HEK293 (cell line): Measurements from ENCODE around the gene ZMYM2.

Experiments
- CTCF ChIA-PET: fragments of 350-600 bp; formaldehyde crosslinking; extraction: SDS; loops from one replicate; lab custom pipeline; 2021; ENCODE audit warnings: antibody characterized with exemption; lab: Yijun Ruan, JAX
- POLR2A ChIA-PET: fragments of 300-600 bp; formaldehyde crosslinking; extraction: SDS; loops from one replicate; lab custom pipeline; 2020; ENCODE audit warnings: antibody characterized with exemption, inconsistent platforms; lab: Yijun Ruan, JAX
- H3K27ac ChIP-seq: fragments of 200-500 bp; sonication (Bioruptor generic); 2 replicates; pipeline ENCODE4 v1.5.1; 2014; ENCODE audit warnings: low read depth, low read length, control low read depth, inconsistent platforms; ENCODE audit errors: extremely low read depth
- H3K36me3 ChIP-seq, 2 experiments: fragments of 200-500 bp in 1 of 2; sonication (Bioruptor generic) in 1 of 2; 1 replicate in 1 of 2; 2 replicates in 1 of 2; pipeline ENCODE4 v1.5.1; 2014 to 2017; ENCODE audit warnings: inconsistent platforms in 2 of 2, low read length in 2 of 2; ENCODE audit not compliant: control insufficient read depth in 2 of 2, insufficient read depth in 1 of 2
- H3K4me1 ChIP-seq: fragments of 200-500 bp; sonication (Bioruptor generic); 2 replicates; pipeline ENCODE4 v1.5.1; 2014; ENCODE audit warnings: mild to moderate bottlenecking, low read length, inconsistent platforms; ENCODE audit not compliant: control insufficient read depth, insufficient read depth
- H3K4me3 ChIP-seq: 2 replicates; pipeline ENCODE4 v1.5.1; 2011; ENCODE audit warnings: low read depth, mild to moderate bottlenecking, control low read depth, low read length, moderate library complexity
- H3K9me3 ChIP-seq: fragments of 200-500 bp; sonication (Bioruptor generic); 2 replicates; pipeline ENCODE4 v1.5.1; 2014; ENCODE audit warnings: low read depth, low read length, inconsistent platforms; ENCODE audit not compliant: control insufficient read depth, insufficient read depth
- BCL11B ChIP-seq: fragments of 450-650 bp; formaldehyde crosslinking; IDR thresholded peaks from 2 replicates; pipeline ENCODE4 v1.5.1; 2016; ENCODE audit warnings: low read depth, missing biosample characterization, missing genetic modification characterization
- GFI1B ChIP-seq: fragments of 450-650 bp; formaldehyde crosslinking; IDR thresholded peaks from 2 replicates; pipeline ENCODE4 v1.5.1; 2016; ENCODE audit warnings: missing biosample characterization, missing genetic modification characterization
- KLF9 ChIP-seq: fragments of 450-650 bp; formaldehyde crosslinking; IDR thresholded peaks from 2 replicates; pipeline ENCODE4 v1.5.1; 2016; ENCODE audit warnings: missing biosample characterization, missing genetic modification characterization, low read depth
- SETDB1 ChIP-seq: IDR thresholded peaks from one replicate; pipeline ENCODE4 v1.6.1; 2017; ENCODE audit warnings: mild to moderate bottlenecking, low read length, moderate library complexity, mixed read lengths; ENCODE audit not compliant: insufficient read length
- ZBTB48 ChIP-seq: fragments of 450-650 bp; formaldehyde crosslinking; IDR thresholded peaks from 2 replicates; pipeline ENCODE4 v1.5.1; 2016; ENCODE audit warnings: missing biosample characterization, missing genetic modification characterization
- ZFP69B ChIP-seq: fragments of 450-650 bp; formaldehyde crosslinking; IDR thresholded peaks from 2 replicates; pipeline ENCODE4 v1.5.1; 2016; ENCODE audit warnings: missing biosample characterization, missing genetic modification characterization
- ZNF266 ChIP-seq: fragments of 450-650 bp; formaldehyde crosslinking; IDR thresholded peaks from 2 replicates; pipeline ENCODE4 v1.5.1; 2016; ENCODE audit warnings: missing biosample characterization, missing genetic modification characterization, low read depth
- ZNF488 ChIP-seq: fragments of 450-650 bp; formaldehyde crosslinking; IDR thresholded peaks from 2 replicates; pipeline ENCODE4 v1.5.1; 2016; ENCODE audit warnings: missing biosample characterization, missing genetic modification characterization
- ZNF510 ChIP-seq: fragments of 450-650 bp; formaldehyde crosslinking; IDR thresholded peaks from 2 replicates; pipeline ENCODE4 v1.5.1; 2018; ENCODE audit warnings: mild to moderate bottlenecking, missing genetic modification characterization, missing biosample characterization; ENCODE audit not compliant: insufficient replicate concordance
- ZNF518A ChIP-seq: fragments of 450-650 bp; formaldehyde crosslinking; conservative IDR thresholded peaks from 2 replicates; pipeline ENCODE4 v1.5.1; 2016; ENCODE audit warnings: low read depth, missing biosample characterization, missing genetic modification characterization
- ZNF558 ChIP-seq: fragments of 450-650 bp; formaldehyde crosslinking; IDR thresholded peaks from 2 replicates; pipeline ENCODE4 v1.5.1; 2016; ENCODE audit warnings: missing biosample characterization, missing genetic modification characterization
- ZNF560 ChIP-seq: fragments of 450-650 bp; formaldehyde crosslinking; IDR thresholded peaks from 2 replicates; pipeline ENCODE4 v1.5.1; 2017; ENCODE audit warnings: missing biosample characterization, missing genetic modification characterization, borderline replicate concordance
- ZNF571 ChIP-seq: fragments of 450-650 bp; formaldehyde crosslinking; IDR thresholded peaks from 2 replicates; pipeline ENCODE4 v1.5.0; 2017; ENCODE audit warnings: missing biosample characterization, missing genetic modification characterization
- ZNF624 ChIP-seq: fragments of 450-650 bp; formaldehyde crosslinking; IDR thresholded peaks from 2 replicates; pipeline ENCODE4 v1.5.1; 2017; ENCODE audit warnings: missing biosample characterization, missing genetic modification characterization
- ZNF658 ChIP-seq: fragments of 450-650 bp; formaldehyde crosslinking; IDR thresholded peaks from 2 replicates; pipeline ENCODE4; 2016; ENCODE audit warnings: missing biosample characterization, missing genetic modification characterization
- ZNF768 ChIP-seq: fragments of 450-650 bp; formaldehyde crosslinking; IDR thresholded peaks from 2 replicates; pipeline ENCODE4 v1.5.1; 2018; ENCODE audit warnings: missing biosample characterization, mild to moderate bottlenecking, missing genetic modification characterization
- ZNF837 ChIP-seq: fragments of 450-650 bp; formaldehyde crosslinking; IDR thresholded peaks from 2 replicates; pipeline ENCODE4 v1.5.1; 2016; ENCODE audit warnings: missing biosample characterization, missing genetic modification characterization
- ZNF843 ChIP-seq: fragments of 450-650 bp; formaldehyde crosslinking; IDR thresholded peaks from 2 replicates; pipeline ENCODE4 v1.5.1; 2016; ENCODE audit warnings: missing biosample characterization, missing genetic modification characterization

Gene ZMYM2

GRCh38 chr13:20015763-20016162 is 57.2 kb downstream of the ZMYM2 start:
- no peak for TF ChIP-seq ZNF624 (tag by site-specific recombination)
- TF ChIP-seq KLF9 (tag by site-specific recombination): no peak
- TF ChIP-seq SETDB1: peak; percentile 85

GRCh38 chr13:20016649-20017364 is 58.3 kb downstream of the ZMYM2 start:
- H3K4me1 ChIP-seq: peaks cover 4% of the 10 kb centered on the region; the same call in 1 of the 2 replicates
- peak; percentile 97 for TF ChIP-seq ZNF558
- no peak for TF ChIP-seq ZNF768 (tag by site-specific recombination)
- CTCF ChIA-PET: interaction anchor here (1.6 kb wide), 1 partner anchor 32 kb away, joined by 7 read pairs; no protein-coding TSS in a partner anchor
- H3K27ac ChIP-seq: no peak overlapping the region
- H3K9me3 ChIP-seq: no peaks in the 10 kb centered on the region
- POLR2A ChIA-PET: no interaction called here
- peaks cover 23 to 53% of the 10 kb centered on the region in 2 experiments for H3K36me3 ChIP-seq
- no peak overlapping the region for H3K4me3 ChIP-seq

More at GRCh38 chr13:20015763-20016162, 57.2 kb downstream of the ZMYM2 start:
- CTCF ChIA-PET: interaction anchor here (1.6 kb wide), 1 partner anchor 31 kb away, joined by 7 read pairs; no protein-coding TSS in a partner anchor
- no peaks in the 10 kb centered on the region for H3K9me3 ChIP-seq
- H3K27ac ChIP-seq: no peak overlapping the region
- POLR2A ChIA-PET: interaction anchor here (0.5 kb wide), 1 partner anchor 29 kb away, joined by 6 read pairs; no protein-coding TSS in a partner anchor
- peaks cover 20 to 53% of the 10 kb centered on the region in 2 experiments for H3K36me3 ChIP-seq
- H3K4me3 ChIP-seq: no peak overlapping the region
- no peaks in the 10 kb centered on the region for H3K4me1 ChIP-seq

GRCh38 chr13:20017365-20017711 is 58.8 kb downstream of the ZMYM2 start:
- H3K4me3 ChIP-seq: no peak overlapping the region
- H3K27ac ChIP-seq: no peak overlapping the region
- H3K36me3 ChIP-seq: peaks cover 17 to 54% of the 10 kb centered on the region in 2 experiments
- H3K9me3 ChIP-seq: no peaks in the 10 kb centered on the region
- peaks cover 4% of the 10 kb centered on the region; the same call in 1 of the 2 replicates for H3K4me1 ChIP-seq
- CTCF ChIA-PET: interaction anchor here (1.6 kb wide), 1 partner anchor 33 kb away, joined by 7 read pairs; no protein-coding TSS in a partner anchor
- TF ChIP-seq GFI1B (tag by site-specific recombination) (no peak), ZNF558 (peak; percentile 96)
- POLR2A ChIA-PET: no interaction called here

- H3K4me3 ChIP-seq: no peak overlapping the region
- H3K4me1 ChIP-seq: peaks cover 4% of the 10 kb centered on the region; the same call in 1 of the 2 replicates
- ChIA-PET CTCF (interaction anchor here (0.6 kb wide), 1 partner anchor 33 kb away, joined by 3 read pairs; no protein-coding TSS in a partner anchor), POLR2A (no interaction called here)
- H3K27ac ChIP-seq: no peak overlapping the region
- H3K9me3 ChIP-seq: no peaks in the 10 kb centered on the region
- TF ChIP-seq ZNF560 (tag by site-specific recombination) (no peak), ZNF571 (no peak), ZNF266 (tag by site-specific recombination) (no peak), ZNF843 (tag by site-specific recombination) (no peak), ZFP69B (tag by site-specific recombination) (no peak), ZNF488 (tag by site-specific recombination) (no peak), ZNF837 (tag by site-specific recombination) (no peak), ZNF510 (tag by site-specific recombination) (no peak), ZNF624 (tag by site-specific recombination) (no peak), ZNF658 (no peak), ZNF518A (tag by site-specific recombination) (no peak), ZBTB48 (tag by site-specific recombination) (no peak), BCL11B (no peak)
- H3K36me3 ChIP-seq: peaks cover 16 to 46% of the 10 kb centered on the region in 2 experiments
Observed at GRCh38 chr13:20019043-20019442, 60.5 kb downstream of the ZMYM2 start.
